ENCODE measurements around the gene DNAJA1.
"Not testable (repeated sequence)": the region's sequence is repeated elsewhere in the genome, so short reads cannot be mapped to it uniquely, and the experiment has no call there.

The DNAJA1 gene

GRCh38 chr9:33076046-33077004 is 51.3 kb downstream of the DNAJA1 start, which contains the start of gene SMU1:
TSS of gene SMU1 (minus strand) at chr9:33076674. CDS start at chr9:33076608, 66 bp downstream.
- in situ Hi-C loops (cut with MboI; ENCODE audit: low sequenced_read_pairs): no loop called here

GRCh38 chr9:33080534-33080933 is 55.5 kb downstream of the DNAJA1 start:
- in situ Hi-C loops (cut with MboI; ENCODE audit: low sequenced_read_pairs): loop anchor here (5.0 kb wide), 2 partner anchors 92 to 142 kb away; no protein-coding TSS in a partner anchor

- in situ Hi-C loops (cut with MboI; ENCODE audit: low sequenced_read_pairs): loop anchor here (5.0 kb wide), 2 partner anchors 91 to 141 kb away; no protein-coding TSS in a partner anchor
Observed at GRCh38 chr9:33081128-33081851, 56.2 kb downstream of the DNAJA1 start.

GRCh38 chr9:33082128-33082527 is 57.1 kb downstream of the DNAJA1 start:
- in situ Hi-C loops (cut with MboI; ENCODE audit: low sequenced_read_pairs): loop anchor here (5.0 kb wide), 2 partner anchors 90 to 140 kb away; no protein-coding TSS in a partner anchor

GRCh38 chr9:33082538-33083326 is 57.7 kb downstream of the DNAJA1 start:
- in situ Hi-C loops (cut with MboI; ENCODE audit: low sequenced_read_pairs): loop anchor here (5.0 kb wide), 2 partner anchors 90 to 140 kb away; no protein-coding TSS in a partner anchor

GRCh38 chr9:33085672-33086071 is 60.6 kb downstream of the DNAJA1 start:
- in situ Hi-C loops (cut with MboI; ENCODE audit: low sequenced_read_pairs): not testable (repeated sequence)

All from HL-60/S4 (cell line).